Measurements from ENCODE around the gene MSH5. TPM values are rescaled to one million over a fixed set of nuclear protein-coding genes. Genes with fewer than 3 reads are reported as not detected.

MSH5 gene
- total and polyA plus RNA-seq, 2 of the 13 experiments (the other 11 are each of a cell fraction or from before 2014, with no cell fraction given), result 10.2 to 38.7 TPM

- TF ChIP-seq ZNF280B (CRISPR knock-in tag; IDR thresholded peaks at IDR 0.05; ENCODE audit: borderline replicate concordance) (no peak), BCL3 (CRISPR knock-in tag; IDR thresholded peaks at IDR 0.05) (peak; percentile 76; the same call in 1 of the 2 replicates), PCBP2 (optimal IDR thresholded peaks at IDR 0.05; ENCODE audit: low read depth, low read length, poor library complexity, severe bottlenecking) (peak; percentile 79), ZNF101 (CRISPR knock-in tag; IDR thresholded peaks at IDR 0.05; ENCODE audit: borderline replicate concordance, low read depth) (no peak), GABPB1 (CRISPR knock-in tag; IDR thresholded peaks at IDR 0.05) (peak; percentile 80), ZNF567 (CRISPR knock-in tag; IDR thresholded peaks at IDR 0.05; ENCODE audit: borderline replicate concordance) (no peak), RBFOX2 (IDR thresholded peaks at IDR 0.05; ENCODE audit: low read depth, low read length) (peak; percentile 90), ZNF713 (CRISPR knock-in tag; IDR thresholded peaks at IDR 0.05) (no peak; the same call in 1 of the 2 replicates), NFKB2 (CRISPR knock-in tag; IDR thresholded peaks at IDR 0.05; ENCODE audit: borderline replicate concordance) (peak; percentile 84; the same call in 1 of the 2 replicates), NFAT5 (CRISPR knock-in tag; IDR thresholded peaks at IDR 0.05) (no peak), ZBTB4 (CRISPR knock-in tag; IDR thresholded peaks at IDR 0.05; ENCODE audit: borderline replicate concordance) (0 out of 2 replicates have a peak, but pooled peaks have one; percentile 48), ZMYM3 (CRISPR knock-in tag; IDR thresholded peaks at IDR 0.05) (peak; percentile 11; the same call in 1 of the 2 replicates), MTA1 (CRISPR knock-in tag; IDR thresholded peaks at IDR 0.05; ENCODE audit: borderline replicate concordance) (peak; percentile 41; the same call in 1 of the 2 replicates), NFE2L2 (IDR thresholded peaks at IDR 0.05; ENCODE audit: low read length) (peak; percentile 32; the same call in 1 of the 2 replicates), SYNCRIP (IDR thresholded peaks at IDR 0.05; ENCODE audit: insufficient read depth, low read depth, low read length) (no peak), RFXANK (CRISPR knock-in tag; IDR thresholded peaks at IDR 0.05) (peak; percentile 38; the same call in 1 of the 2 replicates), NFYC (CRISPR knock-in tag; IDR thresholded peaks at IDR 0.05) (no peak; the same call in none of the 2 replicates)
Observed at GRCh38 chr6:31736021-31736767, 3.6 kb upstream of the MSH5 start, which contains the start of gene CLIC1 (continued).

Measured in HepG2 (cell line).